NOMO-1 treated with dmso at 0.1 percent for 144 hours (cell line): ENCODE measurements around the gene PDE6D.
"Not testable (repeated sequence)": the region's sequence is repeated elsewhere in the genome, so short reads cannot be mapped to it uniquely, and the experiment has no call there.

Experiments used
- DNase-seq: peaks from one replicate; lab custom pipeline; 2025; ENCODE audit not compliant: unreplicated experiment; lab: John Stamatoyannopoulos, UW

PDE6D gene

GRCh38 chr2:231720987-231721966 lies 59.8 kb downstream of the PDE6D start:
- DNase-seq: peak; percentile 68

GRCh38 chr2:231720292-231720986 lies 60.6 kb downstream of the PDE6D start:
- DNase-seq: no peak

GRCh38 chr2:231718799-231719198 lies 62.3 kb downstream of the PDE6D start:
- DNase-seq: no peak

- DNase-seq: peak; percentile 72
Observed at GRCh38 chr2:231717281-231718171, 63.6 kb downstream of the PDE6D start.

GRCh38 chr2:231716666-231717280 lies 64.3 kb downstream of the PDE6D start:
- DNase-seq: no peak

GRCh38 chr2:231715988-231716616 lies 65.0 kb downstream of the PDE6D start:
- DNase-seq: no peak

GRCh38 chr2:231715499-231715837 lies 65.6 kb downstream of the PDE6D start:
- DNase-seq: no peak

GRCh38 chr2:231714639-231715498 lies 66.2 kb downstream of the PDE6D start:
- DNase-seq: no peak

GRCh38 chr2:231713730-231714638 lies 67.1 kb downstream of the PDE6D start:
- peak; percentile 74 for DNase-seq

- not testable (repeated sequence) for DNase-seq
Observed at GRCh38 chr2:231713406-231713729, 67.7 kb downstream of the PDE6D start.

- DNase-seq: not testable (repeated sequence)
Observed at GRCh38 chr2:231712451-231713021, 68.5 kb downstream of the PDE6D start.

- no peak for DNase-seq
Observed at GRCh38 chr2:231711677-231712450, 69.2 kb downstream of the PDE6D start.

- DNase-seq: no peak
Observed at GRCh38 chr2:231710799-231711676, 70.0 kb downstream of the PDE6D start.

GRCh38 chr2:231709981-231710798 lies 70.9 kb downstream of the PDE6D start:
- DNase-seq: peak; percentile 71

- DNase-seq: no peak
Observed at GRCh38 chr2:231709636-231709980, 71.5 kb downstream of the PDE6D start.
